ENCODE data around the gene FAF1. TPM values are rescaled to one million over a fixed set of nuclear protein-coding genes. Genes with fewer than 3 reads are reported as not detected.

FAF1 gene
- total and polyA plus RNA-seq, 2 of the 8 experiments (the other 6 are each of a cell fraction or from before 2014, with no cell fraction given) = 10.8 to 65.9 TPM

- TF ChIP-seq NRF1 (IDR thresholded peaks at IDR 0.05; ENCODE audit: low read depth, low read length) = no peak
- TF ChIP-seq FOSL1 (IDR thresholded peaks at IDR 0.05; ENCODE audit: insufficient read depth, low read depth, low read length) = no peak
- TF ChIP-seq PHF8 (conservative IDR thresholded peaks at IDR 0.05; ENCODE audit: low read depth, low read length) = no peak
- TF ChIP-seq TCF12 (IDR thresholded peaks at IDR 0.05; ENCODE audit: low read depth, low read length) = no peak
- TF ChIP-seq GTF2F1 (IDR thresholded peaks at IDR 0.05; ENCODE audit: borderline replicate concordance, low read depth, low read length) = no peak
- TF ChIP-seq TEAD4 (IDR thresholded peaks at IDR 0.05; ENCODE audit: low read depth, low read length) = no peak
- no peak for TF ChIP-seq MAX (IDR thresholded peaks at IDR 0.05)
These were observed 235.3 kb downstream of the FAF1 start (continued) for GRCh38 chr1:50724626-50725286.

Data from H1 (cell line).